HL-60 (cell line): Measurements from ENCODE around the gene GRID1.

ENCODE experiments used
- DNase-seq, 2 experiments: peaks; one replicate each; pipeline ENCODE4 v3.0.0-alpha.2; 2010 to 2020; ENCODE audit warnings: low read depth in 1 of 2, low spot score in 1 of 2
- H3K27ac ChIP-seq: fragments of 250-450 bp; sonication (Bioruptor Pico); replicated peaks from 2 replicates; pipeline ENCODE4 v1.5.1; 2020; ENCODE audit warnings: mild to moderate bottlenecking, moderate library complexity
- H3K27me3 ChIP-seq: fragments of 250-450 bp; sonication (Bioruptor Pico); 2 replicates; pipeline ENCODE4 v1.5.1; 2021; ENCODE audit warnings: mild to moderate bottlenecking, moderate library complexity; ENCODE audit not compliant: insufficient read depth, poor library complexity, severe bottlenecking
- H3K4me3 ChIP-seq: replicated peaks from 2 replicates; pipeline ENCODE4 v1.5.1; 2011; ENCODE audit warnings: mild to moderate bottlenecking, control low read depth, low read length; ENCODE audit not compliant: insufficient read depth
- CTCF ChIP-seq: IDR thresholded peaks from one replicate; pipeline ENCODE4 v1.5.1; 2011; ENCODE audit warnings: low read length, control low read depth, inconsistent platforms; ENCODE audit not compliant: insufficient read depth
- GABPA ChIP-seq: IDR thresholded peaks from 2 replicates; pipeline ENCODE4 v1.6.1; 2012; ENCODE audit warnings: low read depth
- POLR2AphosphoS5 ChIP-seq: IDR thresholded peaks from 2 replicates; pipeline ENCODE4 v1.6.1; 2012; ENCODE audit warnings: low read depth
- REST ChIP-seq: IDR thresholded peaks from 2 replicates; pipeline ENCODE4 v1.6.1; 2012; ENCODE audit warnings: low read depth; ENCODE audit not compliant: insufficient replicate concordance
- SPI1 ChIP-seq: IDR thresholded peaks from 2 replicates; pipeline ENCODE4 v1.6.1; 2012; ENCODE audit warnings: low read depth, mild to moderate bottlenecking, borderline replicate concordance

GRID1 gene

GRCh38 chr10:86288695-86289576 lies 77.7 kb downstream of the GRID1 start:
- DNase-seq = no peak

DNA sequence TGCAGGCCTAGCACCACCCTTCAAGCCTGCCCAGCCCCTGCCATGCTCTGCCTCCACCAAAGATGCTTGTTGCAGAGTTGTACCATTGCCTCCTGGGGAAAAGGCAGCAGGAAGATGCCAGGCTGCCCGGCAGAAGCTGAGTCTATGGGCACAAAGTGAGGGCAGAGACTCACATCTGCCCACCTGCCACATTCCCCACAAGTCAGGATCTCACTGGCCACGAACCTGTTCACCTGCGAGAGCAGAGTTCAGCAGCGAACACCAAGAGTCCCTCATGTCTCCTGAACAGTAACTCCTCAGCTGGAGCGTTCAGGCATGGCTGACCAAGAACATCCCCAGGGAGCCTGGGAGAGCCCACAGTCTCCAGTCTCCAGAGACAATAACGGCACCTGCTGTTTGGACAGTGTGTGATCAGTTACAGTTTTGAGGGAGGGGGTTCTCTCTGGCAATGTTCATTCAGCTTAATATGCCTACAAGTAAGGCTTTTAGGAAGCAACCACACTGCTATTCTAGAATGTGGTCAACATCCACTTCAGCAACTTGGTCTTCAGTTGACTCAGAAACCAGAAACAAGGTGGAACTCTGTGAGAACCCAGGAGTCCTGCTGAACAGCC lies 78.5 kb downstream of the GRID1 start:
- Histone ChIP-seq H3K27me3 (no peaks in the 10 kb centered on the region), H3K4me3 (no peak overlapping the region), H3K27ac (no peak overlapping the region)
- TF ChIP-seq GABPA (no peak), REST (no peak), POLR2AphosphoS5 (no peak), CTCF (no peak), SPI1 (no peak)
- no peak for DNase-seq

More at GRCh38 chr10:86288695-86289576, 77.7 kb downstream of the GRID1 start:
- no peak overlapping the region for H3K27ac ChIP-seq
- H3K4me3 ChIP-seq = no peak overlapping the region
- TF ChIP-seq REST (no peak), SPI1 (no peak), GABPA (no peak), POLR2AphosphoS5 (no peak), CTCF (no peak)
- H3K27me3 ChIP-seq = no peaks in the 10 kb centered on the region

DNA sequence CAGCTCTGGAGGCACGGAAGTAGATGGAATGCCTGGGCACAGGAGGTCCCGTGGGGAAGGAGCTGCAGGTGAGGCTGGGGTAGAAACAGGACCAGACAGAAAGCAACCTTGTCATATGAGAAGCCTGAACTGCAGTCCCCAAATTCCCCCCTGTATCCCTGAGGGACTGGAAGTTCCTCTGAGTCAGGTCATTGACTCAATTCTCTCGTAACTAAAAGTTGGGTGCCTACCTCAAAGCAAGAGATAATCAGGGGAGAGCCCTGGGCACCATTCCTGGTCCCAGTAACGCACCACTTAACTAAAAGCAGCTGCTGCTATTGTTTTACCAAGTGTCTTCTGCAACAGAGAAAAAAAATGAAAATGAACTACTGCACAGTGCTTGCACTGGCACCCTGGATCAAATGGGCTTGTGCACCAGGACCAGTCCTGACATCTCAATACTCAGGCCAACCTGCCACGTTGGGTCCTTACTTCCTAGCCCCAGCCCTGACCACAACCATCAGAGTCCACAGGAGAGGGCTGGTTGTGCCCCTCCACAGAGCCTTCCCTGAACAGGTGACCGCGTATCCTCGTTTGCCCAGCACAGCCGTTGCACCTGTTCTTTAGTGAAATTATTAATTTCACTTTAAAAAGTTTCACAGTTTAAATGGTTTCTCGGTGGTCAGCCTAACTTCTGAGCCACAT lies 79.3 kb downstream of the GRID1 start:
- Histone ChIP-seq H3K4me3 (no peak overlapping the region), H3K27ac (no peak overlapping the region), H3K27me3 (no peaks in the 10 kb centered on the region)
- no peak for DNase-seq
- no peak for TF ChIP-seq GABPA
- TF ChIP-seq SPI1 = no peak
- no peak for TF ChIP-seq POLR2AphosphoS5
- TF ChIP-seq CTCF = no peak
- no peak for TF ChIP-seq REST
